Epithelial cell of proximal tubule (primary cell): ENCODE data around the gene F5. TPM values are rescaled to one million over a fixed set of nuclear protein-coding genes. Genes with fewer than 3 reads are reported as not detected.
A peak's percentile ranks its signal among the peaks of the same experiment; 100 is the strongest.

ENCODE experiments used
- DNase-seq: peaks from one replicate; pipeline ENCODE4 v3.0.0-alpha.2; 2011; ENCODE audit warnings: low read depth
- H3K4me3 ChIP-seq: 2 replicates; pipeline ENCODE4 v1.5.1; 2011; ENCODE audit warnings: low read depth, mild to moderate bottlenecking, low read length
- total RNA-seq: library from RNA; depleted of rRNA; stranded (reverse); fragments of >200 nt; gene quantifications from 2 replicates; pipeline ENCODE4 v1.2.3, GENCODE V29; 2015
- TF ChIP-seq, protein P1 (sequence below): conservative IDR thresholded peaks from 2 replicates; pipeline ENCODE4 v1.5.1; 2012; ENCODE audit warnings: low read depth, mild to moderate bottlenecking, low read length

F5 gene
- total RNA-seq, 1 donor from 2014 or later: not detected

DNA sequence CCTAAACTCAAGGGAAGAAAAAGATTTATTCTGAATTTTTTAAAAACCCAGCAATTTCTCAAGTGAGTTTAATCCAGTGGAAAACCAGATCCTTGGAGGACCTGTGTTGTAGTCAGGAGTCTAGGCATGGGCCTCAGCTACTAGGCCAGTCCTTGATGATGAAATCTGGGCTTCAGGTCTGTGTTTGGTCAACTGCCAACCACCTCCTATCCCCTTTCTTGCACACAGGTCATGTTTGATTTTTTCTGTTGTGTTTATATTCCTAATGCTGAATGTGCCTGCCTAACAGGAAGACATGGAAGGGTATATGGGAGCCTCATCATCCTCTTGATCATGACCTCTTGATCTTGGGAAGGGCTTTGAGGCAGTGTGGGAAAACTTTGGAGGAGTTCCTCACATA is 62.4 kb downstream of the F5 start:
- TF ChIP-seq, protein P1, sequence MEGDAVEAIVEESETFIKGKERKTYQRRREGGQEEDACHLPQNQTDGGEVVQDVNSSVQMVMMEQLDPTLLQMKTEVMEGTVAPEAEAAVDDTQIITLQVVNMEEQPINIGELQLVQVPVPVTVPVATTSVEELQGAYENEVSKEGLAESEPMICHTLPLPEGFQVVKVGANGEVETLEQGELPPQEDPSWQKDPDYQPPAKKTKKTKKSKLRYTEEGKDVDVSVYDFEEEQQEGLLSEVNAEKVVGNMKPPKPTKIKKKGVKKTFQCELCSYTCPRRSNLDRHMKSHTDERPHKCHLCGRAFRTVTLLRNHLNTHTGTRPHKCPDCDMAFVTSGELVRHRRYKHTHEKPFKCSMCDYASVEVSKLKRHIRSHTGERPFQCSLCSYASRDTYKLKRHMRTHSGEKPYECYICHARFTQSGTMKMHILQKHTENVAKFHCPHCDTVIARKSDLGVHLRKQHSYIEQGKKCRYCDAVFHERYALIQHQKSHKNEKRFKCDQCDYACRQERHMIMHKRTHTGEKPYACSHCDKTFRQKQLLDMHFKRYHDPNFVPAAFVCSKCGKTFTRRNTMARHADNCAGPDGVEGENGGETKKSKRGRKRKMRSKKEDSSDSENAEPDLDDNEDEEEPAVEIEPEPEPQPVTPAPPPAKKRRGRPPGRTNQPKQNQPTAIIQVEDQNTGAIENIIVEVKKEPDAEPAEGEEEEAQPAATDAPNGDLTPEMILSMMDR: no peak
- DNase-seq: no peak
- H3K4me3 ChIP-seq: no peak overlapping the region

DNA sequence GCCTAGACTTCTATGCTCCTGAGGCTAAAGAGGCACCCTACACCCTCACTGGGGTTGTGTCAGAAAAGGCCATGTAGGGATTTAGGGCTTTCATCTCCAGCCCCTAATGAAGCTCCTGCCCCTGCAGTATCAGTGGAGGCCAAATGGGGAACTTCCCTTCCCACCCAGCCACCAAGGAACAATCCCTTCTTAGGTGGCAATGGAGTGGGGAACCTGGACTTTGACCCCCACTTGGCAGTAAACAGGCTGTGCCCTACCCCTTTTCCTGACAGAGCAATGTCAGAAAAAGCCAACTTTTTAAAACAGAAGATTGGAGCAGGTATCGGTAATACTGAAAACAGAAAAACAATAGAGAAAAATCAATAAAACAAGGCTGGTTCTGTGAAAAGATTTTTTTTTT is 65.1 kb downstream of the F5 start:
- H3K4me3 ChIP-seq: no peak overlapping the region
- no peak for DNase-seq
- TF ChIP-seq, protein P1: no peak

DNA sequence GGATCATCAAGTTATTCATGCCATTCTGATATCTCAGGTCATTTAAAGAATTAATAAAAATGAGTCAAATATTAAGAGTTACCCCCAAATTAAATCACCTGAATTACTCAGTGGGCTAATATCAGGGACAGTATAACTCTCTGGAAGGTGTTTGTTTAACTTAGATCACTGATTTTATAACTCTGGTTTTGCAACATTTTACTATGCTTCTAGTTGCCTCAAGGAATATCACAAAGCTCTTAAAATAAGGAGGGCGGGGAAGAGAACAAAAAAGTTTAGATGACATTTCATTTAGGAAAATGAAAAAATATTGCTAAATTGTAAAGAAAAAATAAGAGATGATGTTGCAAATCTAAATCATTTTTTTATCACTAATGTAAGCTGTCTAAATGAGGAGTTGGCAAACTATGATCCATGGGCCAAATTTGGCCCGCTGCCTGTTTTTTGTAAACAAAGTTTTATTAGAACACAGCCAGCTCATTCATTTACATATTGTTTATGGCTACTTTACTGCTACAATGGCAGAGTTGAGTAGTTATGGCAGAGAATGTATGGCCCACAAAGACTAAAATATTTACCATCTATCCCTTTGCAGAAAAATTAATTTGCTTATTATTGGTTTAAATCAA is 68.6 kb downstream of the F5 start:
- no peak for DNase-seq
- TF ChIP-seq, protein P1: no peak

DNA sequence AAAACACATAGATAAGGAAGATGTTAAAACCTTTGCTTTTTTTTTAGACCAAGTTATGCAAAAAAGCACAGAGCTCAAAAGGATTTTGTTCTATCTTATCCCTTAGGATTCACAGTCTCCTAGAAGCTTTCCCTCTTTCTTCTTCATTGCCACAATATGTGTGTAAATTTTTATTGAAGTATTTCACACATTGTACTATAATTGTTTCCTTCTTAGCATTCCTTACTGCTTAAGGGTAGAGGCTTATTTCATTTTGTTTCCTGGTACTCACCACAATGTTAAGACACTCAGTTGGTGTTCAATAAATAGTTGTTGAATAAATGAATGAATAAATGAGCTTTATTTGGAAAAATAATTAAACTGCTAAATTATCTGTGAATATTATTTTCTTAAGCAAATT is 70.6 kb downstream of the F5 start:
- no peak for DNase-seq
- no peak overlapping the region for H3K4me3 ChIP-seq
- TF ChIP-seq, protein P1: no peak

More for the DNA sequence above, 68.6 kb downstream of the F5 start:
- H3K4me3 ChIP-seq: no peak overlapping the region

DNA sequence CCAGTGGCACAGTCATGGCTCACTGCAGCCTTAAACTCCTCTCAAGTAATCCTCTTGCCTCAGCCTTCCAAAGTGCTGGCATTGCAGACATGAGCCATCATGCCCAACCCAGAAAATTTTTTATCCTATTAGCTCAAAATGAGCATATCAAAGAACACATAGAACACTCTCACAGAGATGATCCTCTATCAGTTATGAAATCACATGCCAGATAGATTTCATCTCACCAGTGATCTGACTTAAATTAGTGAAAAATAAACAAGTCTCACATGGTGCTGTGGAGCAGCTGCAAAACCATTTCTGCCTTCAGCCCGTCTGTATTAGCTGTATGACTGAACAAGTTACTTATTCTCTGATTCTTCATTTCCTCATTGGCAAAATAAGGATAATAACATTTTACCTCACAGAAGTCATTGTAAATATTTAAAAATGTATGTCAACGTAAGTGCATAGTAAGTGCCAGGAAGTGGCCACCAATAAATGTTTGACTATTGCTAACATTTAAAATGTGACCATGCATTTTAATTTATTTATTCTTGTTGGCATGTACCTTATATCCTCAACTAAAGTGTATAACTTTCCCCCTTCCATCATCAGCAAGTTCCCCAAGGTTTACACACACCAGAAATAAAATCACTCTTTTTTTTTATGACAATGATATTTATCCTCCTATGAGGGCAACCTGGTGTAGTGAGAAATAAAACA is 71.6 kb downstream of the F5 start:
- DNase-seq: no peak
- TF ChIP-seq, protein P1: no peak
- no peak overlapping the region for H3K4me3 ChIP-seq

DNA sequence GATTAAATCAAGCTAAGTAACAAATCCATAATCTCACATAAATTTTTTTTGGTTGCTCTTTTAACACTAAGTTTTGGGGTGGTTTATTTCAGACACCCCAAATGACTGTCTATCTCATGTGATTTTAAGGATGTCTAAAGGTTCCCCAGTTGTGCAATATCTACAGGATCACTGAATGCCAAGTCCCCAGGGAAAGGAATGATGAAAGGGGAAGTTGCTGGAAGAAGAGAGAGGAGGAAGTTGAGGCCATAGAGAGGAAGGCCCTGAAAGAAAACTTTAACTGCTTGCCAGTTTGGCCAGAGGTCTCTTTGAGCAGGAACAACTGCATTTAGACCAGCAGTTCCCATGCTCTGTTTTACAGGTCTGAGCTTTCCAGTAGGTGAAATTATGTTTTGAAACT is 73.1 kb downstream of the F5 start:
- TF ChIP-seq, protein P1: no peak
- DNase-seq: no peak
- H3K4me3 ChIP-seq: no peak overlapping the region

DNA sequence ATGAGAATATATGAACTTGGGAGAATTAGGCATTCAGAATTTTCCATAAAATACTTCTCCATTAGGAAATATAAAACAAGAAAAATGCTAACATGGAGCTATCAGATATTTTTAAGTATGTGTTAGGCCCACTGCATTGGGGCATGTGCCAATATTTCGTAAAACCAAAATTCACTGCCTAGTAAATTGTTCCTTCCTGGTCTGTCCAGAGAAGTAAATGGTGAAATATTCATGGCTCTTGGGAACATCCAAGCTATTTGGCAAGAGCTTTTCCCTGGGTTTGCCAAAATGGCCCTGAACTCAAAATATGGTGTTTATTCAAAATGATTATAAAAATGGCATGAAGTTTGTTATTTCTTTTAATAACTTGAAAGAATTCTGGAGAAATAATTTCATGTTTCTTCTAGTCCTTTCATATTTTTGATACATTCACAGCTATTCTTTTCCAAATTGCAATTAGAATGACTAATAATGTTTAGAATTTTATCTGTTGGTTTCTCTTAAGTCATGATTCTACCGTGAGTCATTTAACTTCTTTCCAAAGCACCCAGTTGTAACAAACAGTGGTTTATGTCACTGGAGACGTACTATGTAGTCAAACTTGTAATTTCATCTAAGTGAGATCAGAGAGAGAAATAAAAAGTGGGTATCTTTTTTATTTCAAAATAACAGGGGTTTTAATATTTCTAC is 74.8 kb downstream of the F5 start:
- DNase-seq: peak; percentile 63
- TF ChIP-seq, protein P1: no peak
- no peak overlapping the region for H3K4me3 ChIP-seq
